HFFc6 (cell line): ENCODE results near the gene USP3. TPM values are rescaled to one million over a fixed set of nuclear protein-coding genes. Genes with fewer than 3 reads are reported as not detected.

Experiments used
- DNase-seq: peaks from one replicate; pipeline ENCODE4 v3.0.0-alpha.2; 2018
- H3K27ac Mint-ChIP-seq: 2 replicates; pipeline ENCODE4 v1.8.0; 2020; ENCODE audit warnings: mild to moderate bottlenecking, mixed read lengths
- H3K27me3 Mint-ChIP-seq: 2 replicates; pipeline ENCODE4 v1.8.0; 2021; ENCODE audit warnings: mild to moderate bottlenecking, moderate library complexity, mixed read lengths; ENCODE audit not compliant: insufficient read depth
- H3K36me3 Mint-ChIP-seq: 2 replicates; pipeline ENCODE4 v1.8.0; 2021; ENCODE audit warnings: low read depth, mixed read lengths
- H3K4me1 Mint-ChIP-seq: 2 replicates; pipeline ENCODE4 v1.8.0; 2020; ENCODE audit warnings: low read depth, mixed read lengths
- H3K4me3 Mint-ChIP-seq: 2 replicates; pipeline ENCODE4 v1.8.0; 2020; ENCODE audit warnings: mild to moderate bottlenecking, moderate library complexity, mixed read lengths
- H3K9me3 Mint-ChIP-seq: 2 replicates; pipeline ENCODE4 v1.8.0; 2020; ENCODE audit warnings: mild to moderate bottlenecking, mixed read lengths
- CTCF ChIP-seq: fragments of 200-600 bp; sonication (generic); IDR thresholded peaks from 2 replicates; pipeline ENCODE4 v1.5.0; 2021; ENCODE audit warnings: antibody characterized with exemption, mild to moderate bottlenecking
- total RNA-seq, 6 experiments: library from RNA; stranded (reverse); fragmentation: NEBNext Ultra II Directional; extraction: Animal tissue kit (Norgen Biotek cat#: 25700); gene quantifications; 2 replicates in 1 of 6; 3 replicates in 5 of 6; pipeline ENCODE4 v1.2.3, GENCODE V29; 2021

The USP3 gene
- total RNA-seq, 6 experiments from 2014 or later, result 16.8 to 26.2 (median 23.1) TPM

- no peak for TF ChIP-seq CTCF
- H3K4me1 Mint-ChIP-seq, result peaks cover 73% of the 10 kb centered on the region
- no peak for DNase-seq
- H3K36me3 Mint-ChIP-seq, result no peaks in the 10 kb centered on the region
- H3K27me3 Mint-ChIP-seq, result peaks cover 1% of the 10 kb centered on the region
- H3K9me3 Mint-ChIP-seq, result no peaks in the 10 kb centered on the region
- no peak overlapping the region for H3K4me3 Mint-ChIP-seq
- peak overlapping the region; percentile 55; the same call in 1 of the 2 replicates for H3K27ac Mint-ChIP-seq
Measured at GRCh38 chr15:63478243-63478642, 26.1 kb upstream of the USP3 start.

- H3K4me3 Mint-ChIP-seq, result no peak overlapping the region
- peak overlapping the region; percentile 93 for H3K27ac Mint-ChIP-seq
- no peak for DNase-seq
- TF ChIP-seq CTCF, result no peak
- H3K9me3 Mint-ChIP-seq, result no peaks in the 10 kb centered on the region
- H3K27me3 Mint-ChIP-seq, result peaks cover 1% of the 10 kb centered on the region
- no peaks in the 10 kb centered on the region for H3K36me3 Mint-ChIP-seq
- peaks cover 64% of the 10 kb centered on the region for H3K4me1 Mint-ChIP-seq
Measured at GRCh38 chr15:63480441-63480821, 24.0 kb upstream of the USP3 start.

- Mint-ChIP-seq H3K9me3 (no peaks in the 10 kb centered on the region), H3K27me3 (peaks cover 1% of the 10 kb centered on the region), H3K27ac (no peak overlapping the region; the same call in 1 of the 2 replicates), H3K4me3 (no peak overlapping the region), H3K4me1 (peaks cover 57% of the 10 kb centered on the region), H3K36me3 (no peaks in the 10 kb centered on the region)
- peak; percentile 50 for DNase-seq
- TF ChIP-seq CTCF, result no peak
Measured at GRCh38 chr15:63481105-63481810, 23.1 kb upstream of the USP3 start.

- TF ChIP-seq CTCF, result no peak
- H3K36me3 Mint-ChIP-seq, result no peaks in the 10 kb centered on the region
- H3K4me3 Mint-ChIP-seq, result no peak overlapping the region
- H3K27ac Mint-ChIP-seq, result no peak overlapping the region
- no peak for DNase-seq
- peaks cover 1% of the 10 kb centered on the region; the same call in 1 of the 2 replicates for H3K27me3 Mint-ChIP-seq
- no peaks in the 10 kb centered on the region for H3K9me3 Mint-ChIP-seq
- peaks cover 58% of the 10 kb centered on the region for H3K4me1 Mint-ChIP-seq
Measured at GRCh38 chr15:63482874-63483323, 21.5 kb upstream of the USP3 start.

DNA sequence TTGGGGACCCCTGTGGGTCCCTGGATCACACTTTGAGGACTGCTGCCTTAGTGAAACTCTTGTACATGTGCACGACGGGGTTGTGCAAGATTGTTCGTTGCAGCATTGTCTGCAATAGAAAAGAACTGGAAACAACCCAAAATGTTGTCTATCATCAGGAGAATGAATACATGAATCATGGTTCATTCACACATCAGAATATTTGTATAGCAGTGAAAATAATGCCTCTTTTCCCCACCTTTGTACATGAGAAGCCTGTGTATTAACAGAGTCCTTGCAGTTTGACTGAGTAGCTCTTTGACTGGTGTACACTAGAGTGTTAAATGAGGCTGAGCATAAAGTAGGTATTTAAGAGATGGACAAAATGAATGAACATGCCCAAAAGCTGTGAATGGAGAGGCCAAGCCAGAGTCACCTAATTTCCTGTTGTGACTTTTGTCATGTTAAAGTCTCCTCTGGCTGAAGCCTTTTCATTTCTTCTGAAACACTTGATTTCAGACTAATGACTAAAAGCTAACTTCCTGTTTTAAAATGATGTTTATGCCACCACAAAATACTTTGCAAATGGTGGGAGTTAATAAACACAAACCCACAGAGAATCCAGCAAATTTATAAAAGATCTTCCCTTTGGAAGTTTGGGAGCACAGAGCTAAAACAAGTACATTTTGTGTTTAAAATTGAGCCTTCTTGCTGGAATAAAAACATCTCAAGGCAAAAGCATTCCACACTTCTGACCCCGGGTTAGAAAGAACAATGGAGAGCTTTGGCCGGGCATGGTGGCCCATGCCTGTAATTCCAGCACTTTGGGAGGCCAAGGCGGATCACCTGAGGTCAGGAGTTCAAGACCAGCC lies 20.6 kb upstream of the USP3 start:
- no peak for TF ChIP-seq CTCF
- no peak for DNase-seq
- Mint-ChIP-seq H3K4me3 (no peak overlapping the region), H3K27me3 (peaks cover 1% of the 10 kb centered on the region; the same call in 1 of the 2 replicates), H3K4me1 (peaks cover 50% of the 10 kb centered on the region), H3K27ac (no peak overlapping the region), H3K9me3 (no peaks in the 10 kb centered on the region), H3K36me3 (no peaks in the 10 kb centered on the region)
